Fibroblast of peridontal ligament (primary cell): Measurements from ENCODE around the gene ANKRD30A.
"Not testable (repeated sequence)": the region's sequence is repeated elsewhere in the genome, so short reads cannot be mapped to it uniquely, and the experiment has no call there.

Experiments used
- DNase-seq: peaks from one replicate; pipeline ENCODE4 v3.0.0-alpha.2; 2010; ENCODE audit errors: extremely low read depth

The ANKRD30A gene

GRCh38 chr10:37255837-37256236 lies 130.4 kb downstream of the ANKRD30A start:
- DNase-seq = not testable (repeated sequence)

DNA sequence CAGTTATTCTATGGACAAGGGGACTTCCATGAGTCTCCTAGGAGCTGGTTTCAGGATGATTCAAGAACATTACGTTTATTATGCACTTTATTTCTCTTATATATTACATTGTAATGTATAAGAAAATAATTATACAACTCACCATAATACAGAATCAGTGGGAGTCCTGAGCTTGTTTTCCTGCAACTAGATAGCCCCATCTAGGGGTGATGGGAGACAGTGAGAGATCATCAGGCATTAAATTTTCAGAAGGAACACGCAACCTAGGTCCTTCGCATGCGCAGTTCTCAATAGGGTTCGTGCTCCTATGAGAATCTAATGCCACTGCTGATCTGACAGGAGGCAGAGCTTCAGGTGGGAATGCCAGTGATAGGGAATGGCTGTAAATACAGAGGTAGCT lies 137.9 kb downstream of the ANKRD30A start:
- DNase-seq = no peak

- DNase-seq = no peak
These were observed 142.9 kb downstream of the ANKRD30A start for GRCh38 chr10:37268266-37268665.

GRCh38 chr10:37269554-37270256 lies 144.3 kb downstream of the ANKRD30A start:
- no peak for DNase-seq

- DNase-seq = no peak
These were observed 149.9 kb downstream of the ANKRD30A start for GRCh38 chr10:37275216-37275777.

DNA sequence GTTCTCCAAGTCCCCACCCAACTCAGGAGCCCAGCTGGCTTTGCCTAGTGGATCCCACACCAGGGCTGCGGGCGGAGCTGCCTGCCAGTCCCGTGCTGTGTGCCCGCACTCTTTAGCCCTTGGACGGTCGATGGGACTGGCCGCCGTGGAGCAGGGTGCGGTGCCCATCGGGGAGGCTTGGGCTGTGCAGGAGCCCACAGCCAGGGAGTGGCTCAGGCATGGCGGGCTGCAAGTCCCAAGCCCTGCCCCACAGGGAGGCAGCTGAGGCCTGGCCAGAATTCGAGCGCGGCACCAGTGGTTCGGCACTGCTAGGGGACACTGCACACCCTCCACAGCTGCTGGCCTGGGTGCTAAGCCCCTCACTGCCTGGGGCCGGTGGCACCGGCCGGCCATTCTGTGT lies 159.7 kb downstream of the ANKRD30A start:
- no peak for DNase-seq

DNA sequence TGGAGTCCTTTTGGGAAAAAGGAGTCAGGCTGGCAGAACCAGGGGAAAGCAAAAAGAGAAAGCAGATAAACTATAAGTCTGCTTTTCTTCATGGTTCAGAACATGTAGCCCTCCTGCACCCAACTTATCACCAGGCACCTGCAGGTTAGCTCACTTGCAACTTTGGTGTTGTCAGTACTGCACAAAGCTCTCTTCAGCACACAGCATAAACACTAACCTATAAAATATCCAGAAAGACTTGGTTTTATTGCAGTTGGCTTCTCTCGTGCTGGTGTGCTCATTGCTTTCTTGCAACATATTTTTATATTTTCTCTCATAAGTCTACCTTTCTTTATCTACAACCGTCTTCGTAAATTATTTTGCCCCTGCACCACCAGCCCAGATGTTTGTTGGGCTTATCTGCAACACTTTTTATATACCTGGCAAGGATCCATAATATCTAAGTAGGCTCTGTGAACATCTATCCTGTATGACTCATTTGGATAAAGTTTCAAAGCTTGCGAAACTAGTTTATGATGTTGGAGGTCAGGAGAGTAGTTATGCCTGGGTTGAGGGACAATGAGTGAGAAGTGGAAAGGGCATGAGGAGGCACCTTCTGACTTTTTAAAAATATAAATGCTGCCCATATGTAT lies 164.6 kb downstream of the ANKRD30A start:
- no peak for DNase-seq

- no peak for DNase-seq
These were observed 175.9 kb downstream of the ANKRD30A start for GRCh38 chr10:37301271-37301670.

- DNase-seq = no peak
These were observed 178.6 kb downstream of the ANKRD30A start for GRCh38 chr10:37304036-37304435.

GRCh38 chr10:37314350-37314749 lies 189.0 kb downstream of the ANKRD30A start:
- no peak for DNase-seq

GRCh38 chr10:37314862-37315261 lies 189.5 kb downstream of the ANKRD30A start:
- no peak for DNase-seq

DNA sequence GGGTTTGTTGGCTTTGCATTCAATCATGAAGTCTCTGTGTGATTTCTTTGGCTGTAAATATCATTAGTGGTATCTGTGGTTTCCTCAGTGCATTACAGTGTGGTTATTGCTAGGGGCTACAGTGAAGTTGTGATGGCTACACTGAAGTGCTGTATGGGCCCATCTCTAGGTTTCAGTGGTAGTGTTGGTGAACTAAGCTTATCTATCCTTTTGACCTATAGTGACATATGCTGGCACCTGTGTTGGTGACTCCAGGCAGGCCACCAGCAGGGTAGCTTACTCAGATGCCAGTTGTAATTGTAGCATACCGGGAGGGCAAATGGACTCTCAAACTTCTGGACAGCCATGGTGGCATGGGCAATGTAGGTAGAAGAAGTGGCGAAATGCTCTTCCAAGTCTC lies 219.0 kb downstream of the ANKRD30A start:
- DNase-seq = no peak

- peak; percentile 9 for DNase-seq
These were observed 254.6 kb downstream of the ANKRD30A start for GRCh38 chr10:37379991-37380390.

GRCh38 chr10:37381271-37381670 lies 255.9 kb downstream of the ANKRD30A start:
- DNase-seq = no peak

- DNase-seq = no peak
These were observed 259.5 kb downstream of the ANKRD30A start for GRCh38 chr10:37384923-37385322.

- DNase-seq = no peak
These were observed 265.5 kb downstream of the ANKRD30A start for GRCh38 chr10:37390926-37391325.

DNA sequence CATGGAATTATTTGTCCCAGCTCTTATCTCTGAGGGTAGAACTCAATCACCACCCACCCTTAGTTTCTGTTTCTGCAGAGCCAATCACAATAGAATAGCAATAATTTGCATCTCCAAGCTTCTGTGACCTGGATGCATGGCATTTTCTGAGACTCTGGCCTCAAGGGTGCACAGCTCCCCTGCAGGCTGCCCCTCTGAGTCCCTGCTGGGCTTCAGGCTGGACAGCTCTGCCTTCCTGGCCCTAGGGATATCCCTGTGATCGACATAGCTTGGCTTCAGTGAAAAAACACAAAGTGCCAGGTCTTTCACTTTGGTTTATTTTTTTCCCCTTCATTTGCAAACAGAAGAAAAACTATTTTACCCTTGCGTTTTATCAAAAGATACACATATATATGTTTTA lies 275.4 kb downstream of the ANKRD30A start:
- not testable (repeated sequence) for DNase-seq

GRCh38 chr10:37401225-37401624 lies 275.8 kb downstream of the ANKRD30A start:
- no peak for DNase-seq

GRCh38 chr10:37403776-37404175 lies 278.4 kb downstream of the ANKRD30A start:
- DNase-seq = no peak
